HG02870 (cell line): ENCODE data around the gene ABCA13.

Experiments
- ATAC-seq: cut with Tn5 transposase; IDR thresholded peaks from one replicate; pipeline ENCODE4 v1.9.1; 2021; ENCODE audit warnings: mild to moderate bottlenecking, moderate library complexity; ENCODE audit not compliant: unreplicated experiment

ABCA13 gene

DNA sequence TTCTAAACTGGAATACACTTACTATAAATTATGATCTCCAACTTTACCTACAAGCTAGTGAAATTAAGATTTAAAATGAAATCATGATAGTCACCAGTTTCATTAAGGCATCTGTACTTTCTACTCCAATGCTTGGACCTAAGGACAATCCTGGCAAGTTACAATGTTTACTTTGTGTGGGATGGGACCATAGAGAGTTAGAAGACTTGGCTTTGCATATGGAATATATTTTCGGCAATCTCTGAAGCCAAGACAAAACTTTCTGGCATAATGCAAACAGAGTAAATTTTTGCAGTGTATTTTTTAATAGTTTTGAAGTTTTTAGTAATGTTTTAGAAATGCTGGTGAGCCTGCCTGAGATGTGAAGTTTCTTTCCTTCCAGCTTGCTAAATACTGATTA is 248.9 kb downstream of the ABCA13 start:
- no peak for ATAC-seq

DNA sequence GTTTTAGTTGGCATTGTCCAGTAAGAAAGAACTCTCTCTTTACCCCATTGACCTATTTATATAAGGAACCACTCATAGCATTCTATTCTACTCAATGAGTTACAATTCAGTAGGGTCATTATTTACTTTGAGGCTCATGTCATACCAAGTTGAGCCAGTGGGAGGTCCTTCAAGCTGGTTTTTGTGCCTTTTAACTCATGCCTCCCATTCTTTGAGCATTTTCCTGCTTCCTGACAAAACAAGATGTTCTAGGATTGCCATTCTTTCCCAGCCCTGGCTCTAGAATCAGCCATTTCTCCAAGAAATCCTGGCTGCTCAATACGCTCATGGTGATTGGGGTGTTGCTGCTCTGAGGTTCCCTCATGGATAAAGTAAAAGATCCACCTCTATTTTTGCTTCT is 250.1 kb downstream of the ABCA13 start:
- no peak for ATAC-seq

DNA sequence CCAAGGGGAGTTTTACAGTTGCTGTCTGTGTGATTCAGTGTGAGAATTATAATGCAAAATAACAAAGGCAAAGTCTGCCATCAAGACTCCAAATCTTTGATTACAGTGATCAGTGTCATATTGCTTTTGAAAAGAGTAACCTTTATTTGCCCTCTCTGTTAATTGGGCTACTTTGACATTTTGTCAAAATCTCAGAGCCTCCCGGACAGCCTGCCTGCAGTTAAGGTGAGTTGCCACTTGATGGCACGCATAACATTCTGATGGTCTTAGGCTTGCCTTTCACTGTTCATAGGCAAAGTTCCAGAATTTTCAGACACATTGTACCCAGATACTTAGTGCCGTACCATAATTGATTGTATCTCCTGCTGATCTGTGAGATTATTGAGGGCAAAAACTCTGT is 253.5 kb downstream of the ABCA13 start:
- no peak for ATAC-seq

DNA sequence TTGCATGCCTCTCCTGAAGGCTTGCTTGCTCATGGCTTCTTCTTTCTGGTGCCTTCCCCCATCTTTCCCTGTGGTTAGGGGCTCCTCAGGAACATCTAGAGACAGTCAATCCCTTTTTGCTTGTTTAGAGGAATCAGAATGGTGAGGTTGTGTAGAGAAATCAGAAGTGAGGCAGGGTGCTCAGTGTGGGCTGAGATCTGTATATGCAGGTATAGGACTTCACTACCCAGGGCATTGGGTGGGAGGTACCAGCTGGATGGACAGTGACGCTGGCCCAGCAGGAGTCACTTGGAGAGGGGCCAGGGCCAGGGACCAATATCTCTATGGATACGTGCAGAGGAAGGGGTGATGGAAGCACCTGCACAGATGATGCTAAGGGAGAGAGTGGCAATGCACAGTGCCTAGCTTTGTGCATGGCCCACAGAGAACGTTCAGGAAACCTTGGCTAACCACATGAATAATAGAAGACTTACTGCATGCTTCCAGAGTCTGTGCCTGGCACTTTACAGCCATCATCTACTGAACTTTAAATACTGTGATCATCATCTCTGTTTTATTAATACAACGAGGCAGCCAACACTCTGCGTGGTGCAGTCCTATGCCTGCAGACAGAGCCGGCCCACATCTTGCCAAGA is 255.2 kb downstream of the ABCA13 start:
- ATAC-seq, result no peak

DNA sequence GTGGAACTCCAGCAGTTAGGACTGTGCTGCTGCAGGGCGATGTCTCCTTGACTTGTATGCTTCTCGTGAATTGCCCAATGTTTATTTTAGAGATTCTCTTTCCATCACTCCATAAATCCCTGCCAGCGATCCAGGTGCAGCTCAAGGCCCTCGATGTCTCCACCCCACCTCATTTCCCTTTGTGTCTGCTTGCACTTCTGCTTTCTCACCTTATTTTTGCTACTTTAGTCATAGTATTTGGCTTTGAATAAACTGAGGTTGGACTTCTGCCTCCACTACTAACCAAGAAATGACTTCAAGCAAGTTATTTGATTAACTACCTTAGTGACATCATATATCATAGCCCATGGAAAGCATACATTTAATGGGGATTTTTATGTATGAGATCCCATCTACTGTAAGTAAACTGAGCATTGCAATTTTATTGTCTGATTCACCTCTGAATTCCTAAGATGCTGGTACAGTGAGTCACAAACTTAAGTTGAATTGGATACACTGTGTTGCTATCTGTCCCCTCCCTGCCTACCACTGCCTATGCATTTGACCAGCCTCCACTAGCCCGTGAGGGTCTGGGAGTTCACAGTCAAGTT is 255.8 kb downstream of the ABCA13 start:
- no peak for ATAC-seq

DNA sequence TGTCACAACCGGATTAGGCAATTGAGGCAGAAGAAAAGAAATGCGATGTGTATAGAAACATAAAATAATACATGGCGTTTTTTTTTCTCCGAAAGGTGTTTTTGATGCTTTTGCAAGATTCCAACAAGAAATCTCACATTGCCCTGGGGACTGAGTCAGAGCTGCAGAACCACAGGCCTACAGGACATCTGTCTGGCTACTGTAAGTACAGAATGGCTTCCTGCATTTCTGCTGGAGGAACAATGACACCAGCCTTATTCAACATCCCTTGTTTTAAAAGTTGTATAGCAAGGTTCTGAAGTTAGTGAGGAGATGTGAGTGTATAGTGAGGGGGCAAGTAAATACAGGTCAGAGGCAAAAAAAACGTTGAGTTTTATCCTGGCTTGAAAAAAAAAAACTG is 256.4 kb downstream of the ABCA13 start:
- ATAC-seq, result no peak

DNA sequence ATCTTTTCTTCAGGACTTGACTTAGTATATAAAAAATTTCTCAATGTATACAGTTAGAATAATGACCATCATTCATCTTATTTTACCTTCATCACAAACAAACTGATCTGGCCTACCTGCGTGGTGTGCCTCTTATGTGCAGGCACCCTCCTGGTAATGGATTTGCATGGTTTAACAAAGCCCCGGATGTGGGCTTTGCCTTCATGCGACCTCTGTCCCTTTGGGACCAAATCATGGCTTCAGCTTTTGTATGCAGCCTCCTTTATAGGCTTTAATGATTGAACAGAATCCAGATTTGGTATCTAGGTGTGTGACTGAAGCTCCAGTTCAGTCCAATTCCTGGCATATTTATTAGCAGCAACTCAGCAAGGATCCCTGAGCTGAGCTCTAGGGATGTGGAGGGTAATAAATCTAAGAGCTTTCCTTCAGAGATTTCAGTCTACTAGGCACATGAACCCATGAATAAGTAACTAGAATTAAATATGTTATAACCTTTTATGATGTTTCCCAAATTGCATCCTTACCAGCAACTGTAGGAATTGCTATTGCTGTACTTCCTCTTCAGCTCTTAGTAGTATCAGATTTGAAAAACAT is 256.9 kb downstream of the ABCA13 start:
- ATAC-seq, result no peak

DNA sequence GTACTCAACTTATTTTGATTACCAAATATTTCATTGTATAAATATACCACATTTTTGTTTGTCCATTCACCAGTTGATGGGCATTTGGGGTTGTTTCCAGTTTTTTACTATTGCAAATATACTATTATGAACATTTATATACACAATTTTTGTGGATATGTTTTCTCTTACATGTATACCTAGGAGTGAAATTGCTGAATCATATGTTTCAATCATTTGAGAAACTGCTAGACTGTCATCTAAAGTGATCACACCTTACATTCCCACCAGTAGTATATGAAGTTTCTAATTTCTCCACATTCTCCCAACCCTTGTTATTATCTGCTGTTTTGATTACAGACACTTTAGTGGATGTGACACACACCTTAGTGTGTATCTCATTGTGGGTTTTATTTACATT is 257.9 kb downstream of the ABCA13 start:
- no peak for ATAC-seq

DNA sequence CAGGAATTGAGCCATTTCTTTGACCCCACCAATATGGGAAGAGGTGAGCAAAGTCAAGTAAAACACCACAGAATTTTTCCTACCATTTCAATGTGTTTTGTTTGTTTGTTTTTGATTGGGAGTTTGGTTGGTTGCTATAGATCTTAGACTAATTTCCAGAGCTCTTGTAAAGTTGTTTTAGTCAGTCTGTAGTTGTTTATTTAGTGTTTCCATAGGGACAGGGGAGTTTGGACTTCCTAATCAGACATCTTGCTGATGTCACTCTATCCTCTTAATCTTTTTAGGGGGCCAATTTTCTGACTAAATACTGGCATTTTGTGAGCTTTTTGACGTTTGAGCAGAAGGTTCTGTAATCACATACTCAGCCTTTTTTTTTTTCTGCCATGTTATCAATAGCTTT is 266.9 kb downstream of the ABCA13 start:
- ATAC-seq, result no peak

DNA sequence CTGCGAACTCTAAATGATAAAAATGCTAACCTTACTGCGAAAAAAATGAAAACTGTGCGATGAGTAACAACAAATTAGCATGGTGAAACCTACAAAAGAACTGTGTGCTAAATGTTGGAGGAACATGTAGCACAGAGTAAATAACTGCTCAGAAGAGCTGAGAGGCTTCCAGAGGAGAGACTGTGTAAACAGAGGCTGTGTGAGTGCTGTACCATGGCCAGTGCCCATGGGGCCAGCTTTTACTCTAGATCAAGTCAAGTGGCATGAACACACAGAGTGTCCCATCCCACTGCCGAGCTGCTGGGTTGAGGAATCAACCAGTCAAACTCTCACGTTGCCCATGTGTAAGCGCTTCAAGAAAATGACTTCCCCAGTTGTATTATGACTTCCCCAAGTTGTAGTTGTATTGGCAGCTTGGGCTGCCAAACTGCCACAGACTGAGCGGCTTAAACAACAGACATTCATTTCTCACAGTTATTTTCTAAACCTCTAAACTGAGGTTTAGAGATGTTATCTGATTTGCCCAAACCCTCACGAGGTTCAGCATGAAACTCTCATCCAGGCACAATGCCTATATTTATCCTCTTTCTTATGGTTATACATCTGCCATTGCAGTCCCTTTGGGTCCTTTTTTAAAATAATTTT is 270.7 kb downstream of the ABCA13 start:
- no peak for ATAC-seq

DNA sequence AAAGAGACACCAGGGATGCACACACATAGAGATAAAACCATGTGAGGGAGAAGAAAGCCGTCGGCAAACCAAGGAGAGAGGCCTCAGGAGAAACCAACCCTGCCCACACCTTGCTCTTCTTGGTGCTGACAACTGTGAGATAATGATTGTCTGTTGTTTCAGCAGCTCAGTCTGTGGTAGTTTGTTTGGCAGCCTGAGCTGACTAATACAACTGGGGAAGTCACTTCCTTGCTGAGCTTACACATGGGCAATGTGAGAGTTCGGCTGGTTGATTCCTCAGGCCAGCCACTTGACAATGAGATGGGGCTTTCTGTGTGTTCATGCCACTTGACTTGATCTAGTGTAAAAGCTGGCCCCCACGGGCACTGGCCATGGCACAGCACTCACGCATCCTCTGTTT is 271.8 kb downstream of the ABCA13 start:
- ATAC-seq, result no peak

DNA sequence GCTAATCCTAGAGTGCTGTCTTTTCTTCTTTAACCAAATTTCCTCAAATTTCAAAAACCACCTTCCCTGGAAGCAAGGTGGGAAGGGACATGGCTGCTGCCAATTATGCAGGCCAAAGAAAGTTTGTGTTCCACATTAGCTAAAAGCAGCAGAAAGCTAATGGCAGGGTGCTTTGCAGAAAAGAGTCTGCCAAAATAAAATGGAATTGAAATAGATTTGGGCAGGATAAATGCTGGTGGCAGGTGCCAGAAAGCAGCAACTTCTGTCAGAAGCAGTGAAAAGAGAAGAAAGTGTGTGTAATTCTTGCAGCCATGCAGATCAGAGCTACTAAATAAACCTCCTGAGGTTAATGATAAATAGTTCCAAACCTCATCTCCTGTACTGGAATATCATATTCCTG is 275.5 kb downstream of the ABCA13 start:
- no peak for ATAC-seq

DNA sequence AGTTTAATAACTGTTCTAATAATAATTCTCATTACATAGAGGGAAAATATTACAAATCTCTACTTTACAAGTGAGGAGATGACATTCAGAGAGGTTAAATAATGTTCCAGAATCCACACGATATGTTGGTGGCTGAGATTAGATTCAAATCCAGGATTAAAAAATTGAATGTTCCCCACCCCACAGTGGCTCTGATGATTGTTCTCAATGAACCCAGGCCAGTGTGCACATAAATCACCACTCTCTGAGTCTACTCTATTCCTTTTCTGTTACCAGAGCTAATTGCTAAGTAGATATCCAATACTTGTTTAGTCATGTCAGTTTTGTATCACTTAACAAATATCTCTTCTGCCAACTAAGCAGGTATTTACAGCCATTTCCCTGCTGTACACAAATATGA is 281.0 kb downstream of the ABCA13 start:
- ATAC-seq, result no peak

DNA sequence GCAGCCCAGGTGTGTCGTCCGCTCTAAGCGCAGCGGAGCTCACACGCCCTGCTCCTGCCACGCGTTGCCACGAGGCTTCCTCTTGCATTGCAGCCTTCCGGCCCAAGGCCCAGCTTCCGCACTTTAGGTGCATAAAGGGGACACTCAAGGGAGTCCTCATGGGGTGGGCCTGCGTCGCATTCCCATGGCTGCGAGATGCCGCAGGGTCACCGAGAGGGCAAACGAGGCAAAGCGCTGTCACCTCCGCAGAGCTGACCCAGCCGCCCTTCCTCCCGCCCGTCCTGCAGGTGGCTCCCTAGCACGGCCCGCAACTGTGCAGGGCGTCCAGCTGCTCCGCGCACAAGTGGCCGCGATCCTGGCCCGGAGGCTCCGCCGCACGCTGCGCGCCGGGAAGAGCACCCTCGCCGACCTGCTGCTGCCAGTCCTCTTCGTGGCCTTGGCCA is 283.5 kb downstream of the ABCA13 start:
- ATAC-seq, result no peak

DNA sequence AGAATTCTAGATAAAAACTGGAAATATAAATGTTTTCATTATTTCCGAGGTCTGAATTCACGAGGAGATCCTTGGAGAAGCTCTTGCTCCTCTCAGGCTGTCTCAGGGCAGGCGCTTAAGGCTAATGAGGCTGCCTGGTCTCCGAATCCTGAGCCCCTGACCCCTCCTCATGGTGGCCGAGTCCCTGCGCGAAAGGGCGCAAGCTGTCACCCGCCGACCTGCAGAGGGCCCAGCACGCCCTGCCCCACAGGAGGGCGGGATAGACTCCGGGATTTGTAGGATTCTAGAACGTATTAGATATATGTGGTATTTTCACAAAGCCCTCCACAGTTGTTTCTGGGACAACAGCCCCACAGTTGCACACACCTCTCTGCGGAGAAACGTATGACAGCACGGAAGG is 284.1 kb downstream of the ABCA13 start:
- no peak for ATAC-seq

DNA sequence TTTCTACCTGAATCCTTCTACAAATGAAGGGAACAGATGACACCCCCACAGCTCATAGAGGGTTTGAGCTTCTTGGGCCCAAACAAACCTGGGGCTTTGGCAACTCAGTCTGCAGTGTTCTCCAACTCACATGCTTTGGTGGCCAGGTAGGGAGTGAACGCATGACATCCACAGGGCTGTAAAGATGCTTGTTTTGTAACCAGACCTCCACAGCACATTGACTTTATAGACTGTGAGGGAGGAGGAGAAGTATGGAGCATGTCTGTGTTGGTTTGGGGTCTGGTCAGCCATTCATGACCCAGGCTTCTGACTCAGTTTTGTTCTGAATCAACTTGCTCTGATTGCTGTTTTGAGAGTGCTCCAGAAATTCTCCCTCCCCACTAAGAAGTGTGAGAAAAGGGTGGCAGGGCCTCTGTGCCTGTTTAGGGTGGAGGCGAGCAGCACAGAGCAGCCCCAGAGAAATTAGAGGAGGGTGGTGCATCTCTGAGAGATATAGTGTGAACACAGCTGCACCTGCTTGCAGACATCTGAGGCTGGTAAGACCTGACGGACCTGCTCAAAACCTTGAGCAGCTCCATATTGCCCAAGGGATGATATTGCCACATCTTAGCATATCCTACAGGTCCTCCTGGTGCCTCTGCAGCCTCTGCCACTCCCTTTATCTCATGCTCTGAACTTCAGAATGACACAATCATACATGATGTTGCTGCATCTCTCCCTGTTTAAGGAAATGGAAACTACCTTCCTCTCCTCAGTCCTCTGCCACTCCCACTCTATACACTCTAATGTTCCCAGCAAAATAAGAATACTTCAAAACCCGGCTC is 287.7 kb downstream of the ABCA13 start:
- ATAC-seq, result no peak

DNA sequence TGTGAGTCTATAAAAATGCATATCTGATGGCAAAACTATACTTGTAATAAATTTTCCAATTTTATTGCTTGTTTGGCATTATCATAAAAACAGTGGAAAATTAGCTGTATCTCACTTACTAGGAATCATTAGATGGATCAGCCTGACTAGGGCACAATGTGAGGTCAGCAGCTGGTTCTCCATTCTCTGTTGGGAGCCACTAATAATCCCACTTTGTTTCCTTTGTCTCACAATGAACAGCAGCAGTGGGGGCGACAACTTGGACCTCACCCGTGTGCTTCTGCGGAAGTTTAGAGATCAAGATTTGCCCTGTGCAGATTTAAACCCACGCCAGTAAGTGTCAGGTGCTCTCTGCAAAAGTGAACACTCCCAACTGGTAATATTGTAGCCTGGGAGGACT is 295.5 kb downstream of the ABCA13 start:
- no peak for ATAC-seq

DNA sequence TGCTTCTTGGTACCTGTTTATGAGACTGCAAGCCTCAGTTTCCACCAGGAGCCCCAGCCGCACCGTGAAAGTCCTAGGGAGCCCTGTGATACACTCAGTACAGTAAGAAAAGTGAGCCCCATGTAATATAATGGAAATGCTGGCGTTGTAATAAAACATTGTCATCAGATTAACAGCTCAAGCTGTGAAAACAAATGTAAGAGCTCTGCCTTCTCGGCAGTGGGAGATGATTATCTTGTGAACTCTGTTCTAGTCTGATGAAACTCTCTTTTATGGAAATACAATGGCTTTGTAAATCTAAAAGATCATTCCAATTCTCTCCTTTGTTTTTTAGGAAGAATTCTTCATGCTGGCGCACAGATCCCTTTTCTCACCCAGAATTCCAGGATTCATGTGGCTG is 299.9 kb downstream of the ABCA13 start:
- no peak for ATAC-seq

DNA sequence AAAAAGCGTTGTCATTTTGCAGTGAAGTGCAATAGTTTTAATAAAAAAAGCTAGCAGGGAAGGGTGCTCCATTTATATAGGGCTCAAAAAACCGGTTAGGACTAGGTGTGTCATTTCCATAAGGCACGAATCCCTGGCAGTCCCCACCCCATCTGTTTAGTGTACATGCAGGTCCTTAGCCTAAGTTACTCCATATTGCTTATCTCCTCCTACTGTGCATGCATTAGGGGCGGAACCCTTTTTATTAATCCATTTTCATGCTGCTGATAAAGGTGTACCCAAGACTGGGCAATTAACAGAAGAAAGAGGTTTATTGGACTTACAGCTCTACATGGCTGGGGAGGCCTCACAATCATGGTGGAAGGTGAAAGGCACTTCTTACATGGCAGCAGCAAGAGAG is 301.4 kb downstream of the ABCA13 start:
- no peak for ATAC-seq

DNA sequence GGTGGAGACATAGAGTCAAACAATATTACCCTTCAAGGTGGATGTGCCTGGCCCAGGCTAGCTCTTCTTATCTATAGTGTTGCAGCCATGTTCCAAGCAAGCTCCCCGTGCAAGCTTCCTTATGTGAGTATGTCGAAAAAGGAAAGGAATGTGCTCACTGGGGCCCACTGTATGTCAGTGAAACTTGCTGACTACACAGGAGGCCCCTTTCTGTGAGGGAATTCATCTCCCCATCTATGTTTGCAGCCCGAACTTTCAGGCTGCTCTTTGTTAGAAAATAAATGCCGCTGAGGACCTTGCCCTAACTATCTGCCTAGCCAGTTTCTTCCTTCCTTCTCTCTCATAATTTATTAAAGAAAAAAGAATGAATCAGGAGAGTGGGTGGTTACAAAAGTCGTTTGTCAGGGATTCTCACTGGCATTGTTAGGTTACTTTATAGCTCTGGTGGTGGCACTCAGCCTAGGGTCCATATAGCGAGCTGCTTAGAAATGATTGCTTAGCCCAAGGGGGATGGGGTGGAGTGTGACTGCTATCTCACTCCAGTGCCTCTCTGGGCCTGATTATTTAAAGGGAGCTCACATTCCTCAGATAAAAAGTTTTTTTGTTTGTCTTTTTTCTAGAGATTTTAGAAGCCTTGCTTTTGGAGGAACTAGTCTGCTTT is 302.1 kb downstream of the ABCA13 start:
- ATAC-seq, result no peak

DNA sequence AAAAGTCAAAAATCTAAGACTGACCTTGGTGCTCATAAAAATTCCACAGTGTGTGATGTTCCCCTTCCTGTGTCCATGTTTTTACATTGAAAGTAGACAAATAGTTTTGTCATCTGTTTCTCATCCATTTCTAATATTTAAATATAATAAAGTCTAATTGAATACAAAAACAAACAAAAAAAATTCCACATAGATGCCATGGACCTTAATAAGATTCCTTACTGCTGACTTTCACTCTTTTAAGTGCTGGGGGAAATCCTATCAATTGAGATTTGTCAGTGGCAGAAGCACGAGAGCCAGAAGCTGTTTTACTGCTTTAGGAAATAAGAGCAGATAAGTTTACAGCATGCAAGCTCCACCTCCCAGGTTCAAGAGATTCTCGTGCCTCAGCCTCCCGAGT is 310.0 kb downstream of the ABCA13 start:
- ATAC-seq, result no peak
